A673 (cell line): ENCODE measurements around the gene KCNJ14.
"Not testable (repeated sequence)": the region's sequence is repeated elsewhere in the genome, so short reads cannot be mapped to it uniquely, and the experiment has no call there.

Experiments
- EZH2 ChIP-seq: fragments of 200-600 bp; sonication (generic); IDR thresholded peaks from 2 replicates; pipeline ENCODE4 v1.6.1; 2017; ENCODE audit warnings: borderline replicate concordance, low read depth, mild to moderate bottlenecking, mixed read lengths, antibody characterized with exemption, low read length; ENCODE audit not compliant: poor library complexity, severe bottlenecking
- TF ChIP-seq, protein P1 (sequence below): fragments of 300-800, 200-600 bp; sonication (generic); conservative IDR thresholded peaks from 2 replicates; pipeline ENCODE4 v1.5.1; 2017; ENCODE audit warnings: low read depth, mild to moderate bottlenecking, antibody characterized with exemption, low read length, moderate library complexity, mixed read lengths

DNA sequence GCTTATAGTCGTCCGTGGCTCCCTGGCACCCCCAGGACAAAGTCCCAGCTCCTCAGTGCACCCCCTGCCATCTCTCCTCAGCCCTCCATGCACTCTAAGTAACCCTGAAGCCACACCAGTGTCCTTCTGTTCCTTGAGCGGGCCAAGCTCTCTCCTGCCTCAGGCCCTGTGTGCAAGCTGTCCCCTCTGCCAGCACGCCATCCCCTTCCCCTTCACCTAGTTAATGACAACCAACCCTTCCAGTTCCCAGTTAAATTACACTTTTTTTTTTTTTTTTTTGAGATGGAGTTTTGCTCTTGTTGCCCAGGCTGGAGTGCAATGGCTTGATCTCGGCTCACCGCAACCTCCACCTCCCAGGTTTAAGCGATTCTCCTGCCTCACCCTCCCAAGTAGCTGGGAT lies 33.1 kb downstream of the KCNJ14 start:
- TF ChIP-seq, protein P1, sequence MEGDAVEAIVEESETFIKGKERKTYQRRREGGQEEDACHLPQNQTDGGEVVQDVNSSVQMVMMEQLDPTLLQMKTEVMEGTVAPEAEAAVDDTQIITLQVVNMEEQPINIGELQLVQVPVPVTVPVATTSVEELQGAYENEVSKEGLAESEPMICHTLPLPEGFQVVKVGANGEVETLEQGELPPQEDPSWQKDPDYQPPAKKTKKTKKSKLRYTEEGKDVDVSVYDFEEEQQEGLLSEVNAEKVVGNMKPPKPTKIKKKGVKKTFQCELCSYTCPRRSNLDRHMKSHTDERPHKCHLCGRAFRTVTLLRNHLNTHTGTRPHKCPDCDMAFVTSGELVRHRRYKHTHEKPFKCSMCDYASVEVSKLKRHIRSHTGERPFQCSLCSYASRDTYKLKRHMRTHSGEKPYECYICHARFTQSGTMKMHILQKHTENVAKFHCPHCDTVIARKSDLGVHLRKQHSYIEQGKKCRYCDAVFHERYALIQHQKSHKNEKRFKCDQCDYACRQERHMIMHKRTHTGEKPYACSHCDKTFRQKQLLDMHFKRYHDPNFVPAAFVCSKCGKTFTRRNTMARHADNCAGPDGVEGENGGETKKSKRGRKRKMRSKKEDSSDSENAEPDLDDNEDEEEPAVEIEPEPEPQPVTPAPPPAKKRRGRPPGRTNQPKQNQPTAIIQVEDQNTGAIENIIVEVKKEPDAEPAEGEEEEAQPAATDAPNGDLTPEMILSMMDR, result not testable (repeated sequence)
- not testable (repeated sequence) for TF ChIP-seq EZH2
